Measurements from ENCODE around the gene C11orf68. TPM values are rescaled to one million over a fixed set of nuclear protein-coding genes. Genes with fewer than 3 reads are reported as not detected.
A peak's percentile ranks its signal among the peaks of the same experiment; 100 is the strongest.
"Not testable (repeated sequence)": the region's sequence is repeated elsewhere in the genome, so short reads cannot be mapped to it uniquely, and the experiment has no call there.

The C11orf68 gene
- total RNA-seq, 1 donor from 2014 or later: 34.9 TPM

DNA sequence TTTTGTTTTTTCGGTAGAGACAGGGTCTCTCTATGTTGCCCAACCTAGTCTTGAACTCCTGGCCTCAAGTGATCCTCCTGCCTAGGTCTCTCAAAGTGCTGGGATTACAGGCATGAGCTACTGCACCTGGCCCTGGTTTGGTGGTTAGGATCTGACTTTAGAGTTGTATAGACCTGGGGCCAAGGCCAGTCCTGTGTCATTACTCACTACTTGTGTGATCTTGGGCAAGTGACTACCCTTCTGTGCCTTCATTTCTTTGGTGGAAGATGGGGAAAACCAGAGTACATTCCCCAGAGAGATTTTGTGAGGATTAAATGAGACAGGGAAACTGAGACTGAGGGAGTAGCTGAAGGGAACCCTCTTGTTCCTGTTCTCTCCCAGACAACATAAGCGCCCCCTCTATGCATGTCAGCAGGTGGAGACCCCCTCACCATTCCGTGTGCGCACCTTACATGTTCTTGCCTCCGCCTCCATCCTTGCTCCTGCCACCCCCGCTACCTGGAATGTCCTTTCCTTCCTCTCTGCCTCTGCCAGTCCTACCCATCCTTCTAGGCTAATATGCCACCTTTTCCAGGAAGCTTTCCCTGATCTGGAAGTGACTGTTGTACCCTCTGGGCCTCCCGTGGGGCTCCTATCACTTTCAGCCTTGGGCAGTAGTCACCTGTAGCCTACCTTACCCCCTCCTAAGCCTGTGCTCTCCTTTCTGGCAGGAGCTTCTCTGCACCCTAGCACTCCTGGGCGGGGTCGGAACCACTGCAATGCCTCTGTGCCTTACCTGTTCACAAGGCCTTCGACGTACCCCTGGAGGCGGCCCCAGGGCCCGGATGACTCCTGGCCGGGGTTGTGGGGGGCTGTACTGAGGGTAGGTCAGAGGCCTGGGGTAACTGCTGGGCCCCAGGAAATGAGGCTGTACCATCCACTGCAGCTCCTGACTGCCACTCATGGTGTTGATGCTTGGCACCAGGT lies 22.5 kb downstream of the C11orf68 start:
- Mint-ChIP-seq H3K4me3 (no peak overlapping the region), H3K27me3 (ENCODE audit: low read depth) (peaks cover 63% of the 10 kb centered on the region), H3K9me3 (no peaks in the 10 kb centered on the region), H3K36me3 (no peaks in the 10 kb centered on the region), H3K27ac (no peak overlapping the region), H3K4me1 (peaks cover 13% of the 10 kb centered on the region)
- TF ChIP-seq CTCF (IDR thresholded peaks at IDR 0.05; ENCODE audit: unreplicated experiment): no peak
- DNase-seq (ENCODE audit: low spot score in 2 of 2, unreplicated experiment in 2 of 2): no peak

GRCh38 chr11:65895482-65895981 lies 23.3 kb downstream of the C11orf68 start:
- H3K36me3 Mint-ChIP-seq: no peaks in the 10 kb centered on the region
- H3K9me3 Mint-ChIP-seq: no peaks in the 10 kb centered on the region
- no peak for TF ChIP-seq CTCF (IDR thresholded peaks at IDR 0.05; ENCODE audit: unreplicated experiment)
- peaks cover 13% of the 10 kb centered on the region for H3K4me1 Mint-ChIP-seq
- no peak overlapping the region for H3K4me3 Mint-ChIP-seq
- peaks cover 55% of the 10 kb centered on the region for H3K27me3 Mint-ChIP-seq (ENCODE audit: low read depth)
- no peak for DNase-seq (ENCODE audit: low spot score in 2 of 2, unreplicated experiment in 2 of 2)
- no peak overlapping the region for H3K27ac Mint-ChIP-seq

- TF ChIP-seq CTCF (IDR thresholded peaks at IDR 0.05; ENCODE audit: unreplicated experiment): no peak
- peaks cover 26% of the 10 kb centered on the region for H3K4me1 Mint-ChIP-seq
- no peak overlapping the region for H3K27ac Mint-ChIP-seq
- no peaks in the 10 kb centered on the region for H3K36me3 Mint-ChIP-seq
- H3K9me3 Mint-ChIP-seq: no peaks in the 10 kb centered on the region
- H3K4me3 Mint-ChIP-seq: no peak overlapping the region
- no peak for DNase-seq (ENCODE audit: low spot score in 2 of 2, unreplicated experiment in 2 of 2)
- peaks cover 46% of the 10 kb centered on the region for H3K27me3 Mint-ChIP-seq (ENCODE audit: low read depth)
Observed at GRCh38 chr11:65894034-65894591, 24.7 kb downstream of the C11orf68 start.

DNA sequence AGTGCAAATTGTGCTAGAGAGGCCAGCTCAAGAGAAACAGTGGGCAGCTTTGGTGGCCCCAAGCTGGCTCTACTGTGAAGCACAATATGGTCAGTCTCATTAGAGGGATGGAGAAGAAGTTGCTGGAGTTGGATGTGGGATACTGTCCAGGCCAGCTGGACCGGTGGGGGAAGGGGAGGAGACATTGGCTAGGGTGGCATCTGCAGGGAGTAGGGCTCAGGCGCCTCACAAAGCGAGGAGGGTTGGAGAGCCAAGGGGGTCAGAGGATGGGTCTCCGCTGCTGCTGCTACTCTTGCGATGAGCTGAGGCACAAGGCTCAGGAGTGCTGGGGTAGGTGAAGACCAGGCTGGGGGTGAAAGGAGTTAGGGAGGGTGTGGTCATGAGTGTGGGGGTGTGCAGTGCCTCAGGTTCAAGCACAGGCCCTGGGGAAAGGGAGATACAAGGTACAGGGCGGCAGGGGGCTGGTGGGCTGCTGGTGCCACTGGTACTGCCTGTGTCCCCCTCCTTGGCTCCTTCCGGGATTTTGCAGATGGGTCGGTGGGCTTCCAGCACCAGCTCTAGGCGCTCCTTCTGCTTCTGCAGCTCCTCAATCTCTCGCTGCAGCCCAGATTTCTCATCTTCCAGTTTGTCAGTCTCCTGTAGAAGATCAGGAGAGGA lies 26.1 kb downstream of the C11orf68 start:
- peaks cover 33% of the 10 kb centered on the region for H3K27me3 Mint-ChIP-seq (ENCODE audit: low read depth)

DNA sequence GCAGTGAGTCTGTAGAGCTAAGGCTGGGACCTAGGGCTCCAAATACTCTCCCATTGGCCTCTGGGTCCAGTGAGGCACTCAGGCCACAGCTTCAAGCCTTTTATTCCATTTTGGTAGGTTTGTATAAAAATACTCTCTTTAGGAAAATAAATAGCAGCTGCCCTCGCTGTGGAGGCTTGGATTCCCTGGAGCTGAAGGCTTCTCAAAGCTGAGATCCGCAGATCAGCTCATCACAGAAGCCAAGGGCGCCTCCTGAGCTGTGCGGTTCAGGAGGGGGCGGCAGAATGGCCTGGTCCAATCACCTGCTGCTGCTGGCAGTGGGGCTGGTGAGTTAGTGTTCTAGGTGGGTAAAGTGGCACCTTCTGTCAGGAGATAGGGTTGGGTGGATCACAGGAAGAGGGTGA lies 26.7 kb downstream of the C11orf68 start:
- Mint-ChIP-seq H3K27me3 (ENCODE audit: low read depth) (peaks cover 26% of the 10 kb centered on the region), H3K4me1 (peaks cover 38% of the 10 kb centered on the region)
- not testable (repeated sequence) for H3K27ac Mint-ChIP-seq

More for the DNA sequence above, 26.1 kb downstream of the C11orf68 start:
- DNase-seq (ENCODE audit: low spot score in 2 of 2, unreplicated experiment in 2 of 2): no peak
- H3K27ac Mint-ChIP-seq: no peak overlapping the region
- no peak for TF ChIP-seq CTCF (IDR thresholded peaks at IDR 0.05; ENCODE audit: unreplicated experiment)
- peak overlapping the region; percentile 62 for H3K4me3 Mint-ChIP-seq
- peaks cover 32% of the 10 kb centered on the region for H3K4me1 Mint-ChIP-seq
- H3K36me3 Mint-ChIP-seq: no peaks in the 10 kb centered on the region
- H3K9me3 Mint-ChIP-seq: no peaks in the 10 kb centered on the region

More for the DNA sequence above, 26.7 kb downstream of the C11orf68 start:
- H3K36me3 Mint-ChIP-seq; DNase-seq (ENCODE audit: low spot score in 2 of 2, unreplicated experiment in 2 of 2); H3K9me3 Mint-ChIP-seq: not testable (repeated sequence)
- peak overlapping the region; percentile 62 for H3K4me3 Mint-ChIP-seq

All from mesothelial cell of epicardium (in vitro differentiated cells).